Hepatic stellate cell (primary cell): Measurements from ENCODE around the gene TAS2R39.

Experiments used
- DNase-seq: peaks from one replicate; pipeline ENCODE4 v3.0.0; 2011; ENCODE audit warnings: low spot score

The TAS2R39 gene

GRCh38 chr7:143216686-143217085 lies 33.5 kb downstream of the TAS2R39 start:
- no peak for DNase-seq

- DNase-seq, result no peak
These were observed 34.6 kb downstream of the TAS2R39 start for GRCh38 chr7:143217806-143218205.

GRCh38 chr7:143221286-143221685 lies 38.1 kb downstream of the TAS2R39 start:
- DNase-seq, result no peak

GRCh38 chr7:143221737-143222136 lies 38.5 kb downstream of the TAS2R39 start, which contains the start of gene TAS2R40:
Gene TAS2R40 (plus strand): TSS chr7:143222037. CDS start chr7:143222079, 42 bp downstream.
- no peak for DNase-seq

GRCh38 chr7:143222782-143223181 lies 39.6 kb downstream of the TAS2R39 start:
- no peak for DNase-seq

GRCh38 chr7:143223784-143224183 lies 40.6 kb downstream of the TAS2R39 start:
- DNase-seq, result no peak

- no peak for DNase-seq
These were observed 41.8 kb downstream of the TAS2R39 start for GRCh38 chr7:143225047-143225446.

GRCh38 chr7:143227806-143228205 lies 44.6 kb downstream of the TAS2R39 start:
- DNase-seq, result no peak

GRCh38 chr7:143229054-143229790 lies 46.0 kb downstream of the TAS2R39 start:
- DNase-seq, result no peak

- DNase-seq, result no peak
These were observed 47.6 kb downstream of the TAS2R39 start for GRCh38 chr7:143230602-143231457.
